Fibroblast of upper back skin (primary cell): ENCODE data around the gene PCDHGA6.
"Not testable (repeated sequence)": the region's sequence is repeated elsewhere in the genome, so short reads cannot be mapped to it uniquely, and the experiment has no call there.

Source experiments
- DNase-seq: peaks from one replicate; pipeline ENCODE4 v3.0.0-alpha.2; 2013

Gene PCDHGA6

DNA sequence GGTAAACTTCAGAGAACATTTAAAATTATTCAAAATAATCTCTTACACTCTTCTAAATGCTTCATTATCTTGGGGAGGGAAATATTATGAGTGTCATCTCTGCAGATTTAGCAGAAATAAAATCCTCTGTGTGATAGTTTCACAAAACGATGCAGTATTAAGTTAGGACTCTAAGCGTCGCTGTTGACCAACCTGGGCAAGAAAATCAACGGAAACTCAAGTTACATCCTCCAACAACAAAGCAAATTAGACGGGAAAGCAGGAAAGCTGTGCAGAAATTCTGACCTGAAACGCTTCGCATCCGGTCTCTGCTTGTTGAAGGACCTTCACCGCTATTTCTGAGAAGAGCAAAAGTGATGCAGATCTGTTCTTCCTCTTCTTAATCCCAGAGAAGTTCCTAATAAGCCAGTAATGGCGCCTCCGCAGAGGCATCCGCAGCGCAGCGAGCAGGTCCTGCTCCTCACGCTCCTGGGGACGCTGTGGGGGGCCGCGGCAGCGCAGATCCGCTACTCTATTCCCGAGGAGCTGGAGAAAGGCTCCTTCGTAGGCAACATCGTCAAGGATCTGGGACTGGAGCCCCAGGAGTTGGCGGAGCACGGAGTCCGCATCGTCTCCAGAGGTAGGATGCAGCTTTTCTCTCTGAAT, at the start of gene PCDHGA6:
Gene PCDHGA6 (plus strand): TSS at position 219 of the 645 bp plus-strand sequence. CDS start 193 bp downstream, at position 412.
- DNase-seq: peak; percentile 38

DNA sequence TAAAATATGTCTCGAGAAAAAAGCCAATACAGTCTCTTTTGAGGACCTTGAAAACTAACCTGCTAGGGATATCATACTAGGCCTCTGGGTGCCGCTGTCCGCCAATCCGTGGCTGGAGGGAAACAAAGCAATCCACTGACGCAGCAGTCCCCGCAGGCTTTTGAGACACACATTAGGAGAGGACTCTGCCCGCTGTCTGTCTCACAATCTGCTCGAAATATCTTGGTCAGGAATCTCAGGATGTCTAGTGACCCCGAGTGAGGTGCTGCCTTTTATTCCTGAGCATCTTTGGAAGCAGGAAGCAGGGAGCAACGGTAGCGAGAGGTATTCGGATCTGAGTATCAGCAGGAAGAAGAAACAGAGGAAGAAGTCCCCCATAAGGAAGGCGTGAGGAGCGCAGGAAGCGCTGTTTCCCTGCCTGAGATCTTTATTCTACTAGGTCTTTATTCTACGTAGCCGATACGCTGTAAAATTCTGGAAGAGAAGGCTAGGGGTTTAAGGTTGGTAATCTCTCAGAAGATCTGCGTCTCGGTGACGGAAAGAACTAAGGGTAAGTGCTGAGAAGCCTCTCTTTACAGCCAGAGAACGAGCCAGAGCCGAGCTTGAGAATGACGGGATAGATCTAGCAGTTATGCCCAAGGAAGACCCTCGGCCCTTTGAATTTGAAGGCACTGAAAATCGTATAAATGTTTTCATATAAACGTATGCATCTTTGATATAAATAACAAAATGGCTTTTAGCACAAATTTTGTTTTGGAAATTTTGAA, 47.4 kb upstream of the PCDHGA6 start:
- DNase-seq: peak; percentile 75

DNA sequence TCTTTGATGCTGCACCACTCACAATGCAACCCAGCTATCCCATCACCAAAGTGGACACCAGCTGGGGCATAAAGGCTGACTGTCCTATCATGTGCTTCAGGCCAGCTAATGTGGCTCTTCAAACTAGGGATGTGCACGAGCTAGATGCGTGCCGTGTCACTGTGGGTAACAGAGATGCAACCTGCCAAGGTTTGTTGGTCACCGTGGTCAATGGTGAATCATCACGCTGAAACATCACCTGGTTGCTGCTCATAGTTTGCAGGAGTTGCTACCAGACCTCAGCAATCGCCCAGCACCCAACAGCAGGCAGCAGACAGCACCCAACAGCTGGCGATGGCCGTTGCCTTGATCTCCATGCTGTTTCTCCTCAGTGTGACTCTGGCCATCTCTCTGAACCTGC, 45.5 kb upstream of the PCDHGA6 start:
- DNase-seq: no peak

DNA sequence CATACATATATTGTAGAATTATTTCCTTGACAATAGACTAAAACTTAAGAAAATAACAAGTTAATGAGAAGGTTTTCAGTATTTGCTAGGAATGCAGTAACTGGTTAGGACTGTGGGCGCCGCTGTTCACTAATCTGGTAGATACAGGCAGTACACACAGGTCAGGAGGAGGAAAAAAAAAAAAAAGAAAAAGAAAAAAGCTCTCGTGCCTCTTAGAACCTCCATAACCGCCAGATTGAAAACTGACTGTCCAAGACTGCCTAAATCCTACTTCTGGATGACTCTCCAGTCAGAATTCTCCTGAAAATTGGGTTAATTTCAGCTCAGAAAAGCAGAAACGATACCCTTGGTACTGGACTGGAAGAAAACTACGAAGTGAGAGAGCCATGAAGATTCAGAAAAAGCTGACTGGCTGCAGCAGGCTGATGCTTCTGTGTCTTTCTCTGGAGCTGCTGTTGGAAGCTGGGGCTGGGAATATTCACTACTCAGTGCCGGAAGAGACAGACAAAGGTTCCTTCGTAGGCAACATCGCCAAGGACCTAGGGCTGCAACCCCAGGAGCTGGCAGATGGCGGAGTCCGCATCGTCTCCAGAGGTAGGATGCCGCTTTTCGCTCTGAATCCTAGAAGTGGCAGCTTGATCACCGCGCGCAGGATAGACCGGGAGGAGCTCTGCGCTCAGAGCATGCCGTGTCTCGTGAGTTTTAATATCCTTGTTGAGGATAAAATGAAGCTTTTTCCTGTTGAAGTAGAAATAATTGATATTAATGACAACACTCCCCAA, 43.2 kb upstream of the PCDHGA6 start, which contains the start of gene PCDHGA1:
Gene PCDHGA1 (plus strand): TSS at position 216 of the 782 bp plus-strand sequence.
- peak; percentile 39 for DNase-seq

DNA sequence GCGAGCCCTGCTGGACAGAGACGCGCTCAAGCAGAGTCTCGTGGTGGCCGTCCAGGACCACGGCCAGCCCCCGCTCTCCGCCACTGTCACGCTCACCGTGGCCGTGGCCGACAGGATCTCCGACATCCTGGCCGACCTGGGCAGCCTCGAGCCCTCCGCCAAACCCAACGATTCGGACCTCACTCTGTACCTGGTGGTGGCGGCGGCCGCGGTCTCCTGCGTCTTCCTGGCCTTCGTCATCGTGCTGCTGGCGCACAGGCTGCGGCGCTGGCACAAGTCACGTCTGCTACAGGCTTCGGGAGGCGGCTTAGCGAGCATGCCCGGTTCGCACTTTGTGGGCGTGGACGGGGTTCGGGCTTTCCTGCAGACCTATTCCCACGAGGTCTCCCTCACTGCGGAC, 41.1 kb upstream of the PCDHGA6 start:
- not testable (repeated sequence) for DNase-seq

DNA sequence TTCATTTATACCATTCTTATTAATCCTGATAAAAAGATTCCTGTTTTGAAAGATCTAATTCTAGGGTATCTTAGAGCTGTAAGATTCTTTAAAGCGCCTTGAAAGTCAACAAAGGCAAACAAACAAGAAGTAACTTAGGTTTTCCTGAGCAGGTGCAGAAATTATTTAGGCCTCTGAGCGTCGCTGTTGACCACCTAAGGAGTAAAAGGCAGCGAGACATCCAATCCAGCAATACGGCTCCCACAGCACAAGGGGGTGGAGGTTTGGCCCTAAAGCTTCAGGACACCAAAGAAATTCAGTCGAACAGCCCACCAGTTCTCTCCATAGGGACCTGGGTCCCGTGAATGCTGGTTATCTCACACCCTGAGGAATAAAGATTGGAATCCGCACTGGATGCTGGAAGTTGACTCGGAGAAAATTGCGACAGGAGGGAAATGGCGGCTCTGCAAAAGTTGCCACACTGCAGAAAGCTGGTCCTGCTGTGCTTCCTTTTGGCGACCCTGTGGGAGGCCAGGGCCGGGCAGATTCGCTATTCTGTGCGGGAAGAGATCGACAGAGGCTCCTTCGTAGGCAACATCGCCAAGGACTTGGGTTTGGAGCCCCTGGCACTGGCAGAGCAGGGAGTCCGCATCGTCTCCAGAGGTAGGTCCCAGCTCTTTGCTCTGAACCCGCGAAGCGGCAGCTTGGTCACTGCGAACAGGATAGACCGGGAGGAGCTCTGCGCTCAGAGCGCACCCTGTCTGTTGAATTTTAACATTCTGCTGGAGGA, 35.0 kb upstream of the PCDHGA6 start, which contains the start of gene PCDHGA2:
Gene PCDHGA2 (plus strand): TSS at position 223 of the 769 bp plus-strand sequence.
- peak; percentile 53 for DNase-seq

DNA sequence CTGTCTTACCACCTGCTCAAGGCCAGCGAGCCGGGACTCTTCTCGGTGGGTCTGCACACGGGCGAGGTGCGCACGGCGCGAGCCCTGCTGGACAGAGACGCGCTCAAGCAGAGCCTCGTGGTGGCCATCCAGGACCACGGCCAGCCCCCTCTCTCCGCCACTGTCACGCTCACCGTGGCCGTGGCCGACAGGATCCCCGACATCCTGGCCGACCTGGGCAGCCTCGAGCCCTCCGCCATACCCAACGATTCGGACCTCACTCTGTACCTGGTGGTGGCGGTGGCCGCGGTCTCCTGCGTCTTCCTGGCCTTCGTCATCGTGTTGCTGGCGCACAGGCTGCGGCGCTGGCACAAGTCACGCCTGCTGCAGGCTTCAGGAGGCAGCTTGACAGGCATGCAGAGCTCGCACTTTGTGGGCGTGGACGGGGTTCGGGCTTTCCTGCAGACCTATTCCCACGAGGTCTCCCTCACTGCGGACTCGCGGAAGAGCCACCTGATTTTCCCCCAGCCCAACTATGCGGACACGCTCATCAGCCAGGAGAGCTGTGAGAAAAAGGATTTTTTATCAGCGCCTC, 32.8 kb upstream of the PCDHGA6 start:
- DNase-seq: not testable (repeated sequence)

DNA sequence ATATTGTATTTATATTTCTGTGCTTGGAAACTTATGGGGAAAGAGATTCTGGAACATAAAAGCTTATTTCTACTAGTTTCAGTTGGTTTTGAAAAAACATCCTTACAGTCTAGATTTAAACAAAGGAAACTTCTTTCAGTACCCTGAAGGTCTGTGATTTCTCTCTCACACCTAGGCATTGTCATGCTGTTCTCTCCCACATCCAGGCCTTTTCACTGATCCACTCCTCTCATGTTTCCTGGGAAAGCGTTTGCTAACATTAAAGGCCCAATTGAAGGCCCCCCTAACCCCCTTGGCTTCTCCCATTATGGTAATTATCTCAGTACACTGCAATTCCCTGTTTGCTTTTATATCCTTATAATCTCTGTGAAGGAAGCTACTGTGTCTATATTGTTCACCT, 30.9 kb upstream of the PCDHGA6 start:
- no peak for DNase-seq

DNA sequence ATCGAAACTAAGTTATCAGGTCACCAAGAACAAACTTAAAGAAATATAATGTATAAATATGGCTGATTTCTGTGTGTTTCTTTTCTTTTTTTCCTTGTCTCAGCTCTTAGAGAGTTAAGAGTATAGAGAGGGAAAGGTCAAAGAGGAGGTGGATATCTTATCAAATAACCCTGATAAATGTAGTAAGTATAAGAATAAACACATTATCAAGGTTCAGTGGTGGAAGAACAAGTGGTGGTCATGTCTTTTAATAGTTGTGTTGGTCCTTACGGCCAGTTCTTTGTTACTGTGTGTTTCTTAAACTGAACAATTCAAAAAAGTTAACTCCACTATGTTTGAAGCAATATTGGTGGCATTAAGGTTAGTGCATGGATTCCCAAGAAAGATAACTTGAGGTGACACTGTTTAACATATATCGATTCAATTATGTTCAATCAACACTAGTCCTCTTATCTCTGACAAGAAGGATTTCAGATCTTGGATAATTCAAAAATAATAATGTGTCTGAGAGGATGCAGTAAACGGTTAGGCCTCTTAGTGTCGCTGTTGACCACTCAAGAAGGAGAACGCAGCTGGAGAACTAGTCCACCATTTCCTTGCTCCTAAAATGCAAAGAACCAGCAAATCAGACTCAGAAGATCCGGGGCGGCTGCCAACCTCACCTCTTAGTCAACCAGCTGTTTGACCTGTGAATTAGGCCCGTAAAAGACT, 30.3 kb upstream of the PCDHGA6 start, which contains the start of gene PCDHGA3:
Gene PCDHGA3 (plus strand): TSS at position 588 of the 711 bp plus-strand sequence. CDS start 205 bp downstream, outside the sequence.
- peak; percentile 59 for DNase-seq

DNA sequence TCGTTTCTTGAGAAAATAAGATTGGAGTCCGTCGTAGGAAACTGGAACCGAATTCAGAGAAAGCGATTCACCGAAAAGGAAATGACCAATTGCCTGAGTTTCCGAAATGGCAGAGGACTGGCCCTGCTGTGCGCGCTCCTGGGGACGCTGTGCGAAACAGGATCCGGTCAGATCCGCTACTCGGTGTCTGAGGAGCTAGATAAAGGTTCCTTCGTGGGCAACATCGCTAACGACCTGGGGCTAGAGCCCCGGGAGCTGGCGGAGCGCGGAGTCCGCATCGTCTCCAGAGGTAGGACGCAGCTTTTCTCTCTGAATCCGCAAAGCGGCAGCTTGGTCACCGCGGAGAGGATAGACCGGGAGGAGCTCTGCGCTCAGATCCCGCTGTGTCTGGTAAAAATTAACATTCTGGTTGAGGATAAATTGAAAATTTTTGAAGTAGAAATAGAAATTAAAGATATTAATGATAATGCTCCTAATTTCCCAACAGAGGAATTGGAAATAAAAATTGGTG, 29.7 kb upstream of the PCDHGA6 start:
- DNase-seq: no peak

DNA sequence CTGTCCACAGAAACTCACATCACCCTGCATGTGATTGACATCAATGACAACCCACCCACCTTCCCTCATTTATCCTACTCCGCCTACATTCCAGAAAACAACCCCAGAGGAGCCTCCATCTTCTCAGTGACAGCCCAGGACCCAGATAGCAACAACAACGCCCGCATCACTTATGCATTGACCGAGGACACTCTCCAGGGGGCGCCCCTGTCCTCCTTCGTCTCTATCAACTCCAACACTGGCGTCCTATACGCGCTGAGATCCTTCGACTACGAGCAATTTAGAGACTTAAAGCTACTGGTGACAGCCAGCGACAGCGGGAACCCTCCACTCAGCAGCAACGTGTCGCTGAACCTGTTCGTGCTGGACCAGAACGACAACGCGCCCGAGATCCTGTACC, 28.4 kb upstream of the PCDHGA6 start:
- no peak for DNase-seq

DNA sequence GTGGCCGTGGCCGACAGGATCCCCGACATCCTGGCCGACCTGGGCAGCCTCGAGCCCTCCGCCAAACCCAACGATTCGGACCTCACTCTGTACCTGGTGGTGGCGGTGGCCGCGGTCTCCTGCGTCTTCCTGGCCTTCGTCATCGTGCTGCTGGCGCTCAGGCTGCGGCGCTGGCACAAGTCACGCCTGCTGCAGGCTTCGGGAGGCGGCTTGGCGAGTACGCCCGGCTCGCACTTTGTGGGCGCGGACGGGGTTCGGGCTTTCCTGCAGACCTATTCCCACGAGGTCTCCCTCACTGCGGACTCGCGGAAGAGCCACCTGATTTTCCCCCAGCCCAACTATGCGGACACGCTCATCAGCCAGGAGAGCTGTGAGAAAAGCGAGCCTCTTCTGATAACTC, 27.7 kb upstream of the PCDHGA6 start:
- not testable (repeated sequence) for DNase-seq

DNA sequence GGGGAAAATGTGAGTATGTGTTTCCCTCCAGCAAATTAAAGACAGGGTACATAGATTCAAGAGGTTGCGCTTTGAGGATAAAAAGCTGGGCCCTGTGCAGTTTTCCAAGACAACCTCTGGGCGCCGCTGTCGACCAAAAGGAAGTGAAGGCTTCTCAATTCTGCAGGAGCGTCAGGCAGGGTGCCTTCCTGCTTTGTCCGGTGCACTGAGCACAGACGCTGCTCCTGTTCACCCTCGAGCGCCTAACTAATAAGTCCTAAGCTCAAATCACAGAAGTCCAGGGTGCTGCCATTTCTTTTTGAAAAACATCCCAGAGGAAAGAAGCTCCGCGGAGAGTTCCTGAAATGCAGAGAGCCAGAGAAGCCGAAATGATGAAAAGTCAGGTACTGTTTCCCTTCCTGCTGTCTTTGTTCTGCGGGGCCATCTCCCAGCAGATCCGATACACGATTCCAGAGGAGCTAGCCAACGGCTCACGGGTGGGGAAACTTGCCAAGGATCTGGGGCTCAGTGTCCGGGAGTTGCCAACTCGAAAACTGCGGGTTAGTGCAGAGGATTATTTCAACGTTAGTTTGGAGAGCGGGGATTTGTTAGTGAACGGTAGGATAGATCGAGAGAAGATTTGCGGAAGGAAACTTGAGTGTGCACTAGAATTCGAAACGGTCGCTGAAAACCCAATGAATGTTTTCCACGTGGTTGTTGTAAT, 23.6 kb upstream of the PCDHGA6 start, which contains the start of gene PCDHGB1:
Gene PCDHGB1 (plus strand): TSS at position 183 of the 703 bp plus-strand sequence. CDS start 162 bp downstream, at position 345.
- DNase-seq: peak; percentile 55

DNA sequence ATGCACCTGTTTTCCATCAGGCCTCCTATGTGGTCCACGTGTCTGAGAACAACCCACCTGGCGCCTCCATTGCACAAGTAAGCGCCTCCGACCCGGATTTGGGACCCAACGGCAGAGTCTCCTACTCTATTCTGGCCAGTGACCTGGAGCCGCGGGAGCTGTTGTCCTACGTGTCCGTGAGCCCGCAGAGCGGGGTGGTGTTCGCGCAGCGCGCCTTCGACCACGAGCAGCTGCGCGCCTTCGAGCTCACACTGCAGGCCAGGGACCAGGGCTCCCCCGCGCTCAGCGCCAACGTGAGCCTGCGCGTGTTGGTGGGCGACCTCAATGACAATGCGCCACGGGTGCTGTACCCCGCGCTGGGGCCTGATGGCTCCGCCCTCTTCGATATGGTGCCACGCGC, 22.1 kb upstream of the PCDHGA6 start:
- no peak for DNase-seq

DNA sequence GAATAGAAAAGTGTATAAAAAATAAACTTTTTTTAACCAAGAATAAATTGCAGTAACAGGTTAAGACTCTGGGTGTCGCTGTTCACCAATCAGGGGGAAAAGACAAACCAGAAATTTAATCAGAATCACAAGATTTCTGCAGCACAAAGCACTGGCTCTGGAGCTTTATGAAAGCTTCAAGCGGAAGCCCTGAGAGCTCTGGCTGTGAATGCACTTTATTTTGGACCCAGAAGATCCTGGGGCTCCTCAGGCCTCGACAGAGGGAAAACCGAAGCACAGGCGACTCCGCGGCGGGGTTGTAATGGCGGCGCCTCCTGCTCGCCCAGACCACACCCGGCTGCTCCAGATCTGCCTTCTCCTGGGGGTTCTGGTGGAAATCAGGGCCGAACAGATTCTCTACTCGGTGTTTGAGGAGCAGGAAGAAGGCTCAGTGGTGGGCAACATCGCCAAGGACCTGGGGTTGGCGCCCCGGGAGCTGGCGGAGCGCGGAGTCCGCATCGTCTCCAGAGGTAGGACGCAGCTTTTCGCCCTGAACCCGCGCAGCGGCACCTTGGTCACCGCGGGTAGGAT, 18.7 kb upstream of the PCDHGA6 start, which contains the start of gene PCDHGA4:
Gene PCDHGA4 (plus strand): TSS at position 122 of the 570 bp plus-strand sequence. CDS start 87 bp downstream, at position 209.
- DNase-seq: no peak

DNA sequence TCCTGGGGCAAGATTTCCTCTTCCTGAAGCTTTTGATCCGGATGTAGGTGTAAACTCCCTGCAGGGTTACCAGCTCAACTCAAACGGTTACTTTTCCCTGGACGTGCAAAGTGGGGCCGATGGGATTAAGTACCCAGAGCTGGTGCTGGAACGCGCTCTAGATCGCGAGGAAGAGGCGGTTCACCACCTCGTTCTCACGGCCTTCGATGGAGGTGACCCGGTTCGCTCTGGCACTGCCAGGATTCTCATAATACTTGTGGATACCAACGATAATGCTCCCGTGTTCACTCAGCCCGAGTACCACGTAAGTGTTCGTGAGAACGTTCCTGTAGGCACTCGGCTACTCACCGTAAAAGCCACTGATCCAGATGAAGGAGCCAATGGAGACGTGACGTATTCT, 18.1 kb upstream of the PCDHGA6 start:
- DNase-seq: no peak

DNA sequence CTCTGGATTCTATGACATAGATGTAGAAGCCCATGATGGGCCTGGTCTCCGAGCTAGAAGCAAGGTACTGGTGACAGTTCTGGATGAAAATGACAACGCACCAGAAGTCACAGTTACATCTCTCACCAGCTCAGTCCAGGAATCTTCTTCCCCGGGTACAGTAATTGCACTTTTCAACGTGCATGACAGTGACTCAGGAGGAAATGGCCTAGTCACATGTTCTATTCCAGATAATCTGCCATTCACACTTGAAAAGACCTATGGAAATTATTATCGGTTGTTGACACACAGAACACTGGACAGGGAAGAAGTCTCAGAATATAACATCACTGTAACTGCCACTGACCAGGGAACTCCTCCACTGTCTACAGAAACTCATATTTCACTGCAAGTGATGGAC, 17.6 kb upstream of the PCDHGA6 start:
- no peak for DNase-seq

DNA sequence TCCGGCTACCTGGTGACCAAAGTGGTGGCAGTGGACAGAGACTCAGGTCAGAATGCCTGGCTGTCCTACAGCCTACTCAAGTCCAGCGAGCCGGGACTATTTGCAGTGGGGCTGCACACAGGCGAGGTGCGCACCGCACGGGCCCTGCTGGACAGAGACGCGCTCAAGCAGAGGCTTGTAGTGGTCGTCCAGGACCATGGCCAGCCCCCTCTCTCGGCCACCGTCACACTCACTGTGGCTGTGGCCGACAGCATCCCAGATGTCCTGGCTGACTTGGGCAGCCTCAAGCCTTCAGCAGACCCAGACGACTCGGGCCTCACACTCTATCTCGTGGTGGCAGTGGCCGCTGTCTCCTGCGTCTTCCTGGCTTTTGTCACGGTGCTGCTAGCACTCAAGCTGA, 16.7 kb upstream of the PCDHGA6 start:
- no peak for DNase-seq

DNA sequence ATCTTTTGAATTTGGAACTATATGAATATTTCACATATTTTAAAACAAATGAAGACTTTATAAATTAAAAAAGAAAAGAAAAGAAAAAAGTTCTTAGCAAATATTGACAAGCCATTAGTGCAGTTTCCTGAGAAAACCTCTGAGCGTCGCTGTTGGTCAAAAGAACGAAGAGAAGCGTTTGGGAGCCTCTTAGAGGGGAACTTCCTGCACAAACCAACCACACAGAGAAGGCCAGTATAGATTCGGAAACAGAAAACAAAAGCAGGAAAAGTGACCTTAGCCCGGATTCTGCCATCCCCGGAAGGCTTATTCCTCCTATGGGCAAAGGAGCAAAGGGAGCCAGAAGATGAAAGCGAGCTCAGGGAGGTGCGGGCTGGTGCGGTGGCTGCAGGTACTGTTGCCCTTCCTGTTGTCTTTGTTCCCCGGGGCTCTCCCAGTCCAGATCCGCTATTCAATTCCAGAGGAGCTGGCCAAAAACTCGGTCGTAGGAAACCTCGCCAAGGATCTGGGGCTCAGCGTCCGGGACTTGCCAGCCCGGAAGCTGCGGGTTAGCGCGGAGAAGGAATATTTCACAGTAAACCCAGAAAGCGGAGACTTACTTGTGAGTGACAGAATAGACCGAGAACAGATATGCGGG, 13.8 kb upstream of the PCDHGA6 start, which contains the start of gene PCDHGB2:
Gene PCDHGB2 (plus strand): TSS at position 205 of the 637 bp plus-strand sequence. CDS start 142 bp downstream, at position 347.
- peak; percentile 41 for DNase-seq
